DND-41 (cell line): ENCODE results near the gene TRPC4AP.

Experiments used
- CTCF ChIP-seq: IDR thresholded peaks from 2 replicates; pipeline ENCODE4 v1.5.1; 2012; ENCODE audit warnings: borderline replicate concordance, low read length, moderate library complexity, mild to moderate bottlenecking; ENCODE audit not compliant: poor library complexity, severe bottlenecking; ENCODE audit errors: extremely low read depth
- EZH2 ChIP-seq: IDR thresholded peaks from 3 replicates; pipeline ENCODE4 v1.6.1; 2012; ENCODE audit warnings: borderline replicate concordance, low read depth, mild to moderate bottlenecking, moderate library complexity, low read length, inconsistent platforms; ENCODE audit not compliant: severe bottlenecking

- TF ChIP-seq CTCF, result no peak
- no peak for TF ChIP-seq EZH2
Measured at GRCh38 chr20:35049776-35050352, 42.7 kb downstream of the TRPC4AP start.
